Kidney glomerular epithelial cell (primary cell): ENCODE measurements around the gene PSAT1.

Source experiments
- DNase-seq: peaks from one replicate; lab custom pipeline; 2025; lab: John Stamatoyannopoulos, UW

Gene PSAT1

DNA sequence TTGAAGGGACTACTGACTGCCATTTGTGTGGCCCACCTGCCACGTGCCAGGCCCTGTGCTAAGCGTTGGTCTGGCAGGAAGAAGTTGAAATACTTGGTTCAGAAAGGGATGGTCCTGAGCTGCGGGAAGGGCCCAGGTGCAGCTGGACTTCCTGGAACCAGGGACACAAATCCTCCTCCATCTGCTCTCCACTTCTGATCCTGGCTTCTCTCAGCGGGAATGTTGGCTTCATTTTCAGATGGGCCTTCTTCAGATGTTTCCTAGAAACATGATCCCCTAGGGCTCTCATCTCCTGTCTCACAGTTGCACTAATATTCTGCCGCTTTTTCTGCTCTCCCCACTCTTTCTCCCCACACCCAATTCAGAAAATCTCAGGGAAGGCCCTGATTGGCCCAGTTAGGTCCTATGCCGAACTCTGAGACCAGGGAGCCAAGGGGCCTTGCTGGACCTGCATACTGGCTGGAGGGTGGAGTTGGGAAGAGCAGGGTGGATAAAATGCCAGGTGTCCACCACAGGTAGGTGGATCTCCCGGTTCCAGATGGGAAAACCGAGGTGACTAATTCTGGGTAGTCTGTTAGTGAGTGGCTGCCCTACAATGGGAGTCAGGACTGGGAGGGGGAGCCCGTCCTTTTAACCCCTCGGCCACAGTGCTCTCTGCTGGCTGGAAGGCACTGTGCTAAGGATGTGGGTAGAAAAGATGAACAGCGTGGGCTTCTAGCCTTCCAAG, 19.4 kb downstream of the PSAT1 start:
- DNase-seq: no peak

DNA sequence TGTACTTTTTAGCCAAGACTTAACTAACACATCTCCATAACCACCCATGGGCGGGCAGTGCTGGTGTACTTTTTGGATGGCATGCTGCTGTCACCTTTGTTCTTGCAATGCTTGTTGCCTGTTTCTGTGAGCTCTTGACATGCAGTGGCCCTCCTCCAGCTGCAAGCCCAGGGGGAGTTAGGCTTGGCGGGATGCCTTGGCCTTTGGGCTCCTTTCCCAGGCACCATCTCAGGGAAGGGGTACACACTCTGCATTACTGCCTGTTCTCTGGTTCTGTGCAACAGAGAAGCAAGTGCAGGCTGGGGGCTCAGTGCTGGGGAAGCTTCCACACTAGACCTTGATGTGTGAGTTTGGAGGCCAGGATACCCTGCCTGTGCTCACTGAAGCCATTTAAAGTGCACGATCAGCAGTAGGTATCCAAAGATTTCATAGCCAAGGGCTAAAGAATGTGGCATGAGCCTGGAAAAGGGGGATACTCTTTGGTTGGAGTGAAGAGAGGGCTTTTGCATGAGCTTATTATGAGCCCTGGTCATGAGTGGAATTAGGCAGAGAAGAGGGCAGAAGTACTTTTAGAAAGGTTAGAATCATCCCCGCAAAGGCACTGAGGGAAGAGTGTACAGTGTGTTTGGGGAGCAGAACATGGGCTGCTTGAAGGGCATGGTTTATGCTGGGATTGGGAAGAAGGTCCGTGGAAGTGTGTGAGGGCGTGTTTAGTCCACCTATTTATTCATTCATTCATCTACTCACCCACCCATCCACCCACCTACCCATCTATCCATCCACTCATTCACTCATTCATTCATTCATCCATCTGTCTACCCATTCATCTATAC, 22.5 kb downstream of the PSAT1 start:
- DNase-seq: no peak

DNA sequence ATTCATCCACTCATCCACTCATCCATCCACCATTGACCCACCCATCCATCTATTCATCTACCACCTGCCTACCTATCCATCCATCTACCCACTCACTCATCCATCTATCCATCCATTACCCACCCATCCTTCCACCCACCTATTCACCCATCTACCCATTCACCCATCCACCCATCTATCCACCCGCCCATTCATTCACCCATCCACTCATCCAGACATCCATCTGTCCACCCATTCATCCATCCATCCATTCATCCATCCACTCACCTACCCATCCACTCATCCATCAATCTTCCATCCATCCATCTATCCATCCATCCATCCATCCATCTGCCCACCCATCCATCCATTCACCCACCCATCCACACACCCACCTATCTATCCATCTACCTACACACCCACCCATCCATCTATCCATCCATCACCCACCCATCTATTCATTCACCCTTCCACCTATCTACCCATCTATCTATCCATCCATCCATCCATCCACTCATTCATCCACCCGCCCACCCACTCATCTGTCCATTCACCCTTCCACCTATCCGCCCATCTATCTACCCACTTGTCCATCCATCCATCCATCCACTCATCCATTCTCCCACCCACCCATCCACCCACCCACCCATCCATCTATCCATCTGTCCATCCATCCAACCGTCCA, 23.2 kb downstream of the PSAT1 start:
- no peak for DNase-seq

DNA sequence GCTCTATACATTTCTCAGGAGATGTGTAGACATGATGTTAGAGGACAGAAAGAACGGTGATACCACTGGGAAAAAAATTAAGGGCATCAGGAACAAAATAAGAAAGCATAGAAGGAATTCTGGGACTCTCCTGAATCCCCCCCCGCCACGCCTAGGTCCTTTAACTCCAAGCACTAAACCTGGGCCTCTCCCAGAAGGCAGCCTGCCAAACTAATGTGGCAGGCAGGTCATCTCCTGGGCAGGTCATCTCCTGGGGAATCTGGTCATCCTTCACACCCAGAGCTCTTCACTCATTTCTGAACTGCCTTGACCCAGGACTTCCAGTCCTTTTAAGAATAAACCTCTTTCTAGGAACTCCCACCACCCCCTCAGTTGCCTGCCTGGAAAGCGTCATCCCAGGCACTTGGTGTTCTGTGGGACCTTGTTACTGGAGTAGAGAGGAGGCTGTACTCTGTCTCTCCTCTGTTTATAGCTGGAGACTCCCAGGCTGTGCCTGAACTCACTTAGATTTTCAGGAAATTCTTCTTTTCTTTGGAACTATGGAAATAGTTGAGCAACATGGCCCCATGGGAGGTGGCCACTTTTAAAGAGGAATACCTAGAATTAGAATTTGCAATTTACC, 24.1 kb downstream of the PSAT1 start:
- no peak for DNase-seq

DNA sequence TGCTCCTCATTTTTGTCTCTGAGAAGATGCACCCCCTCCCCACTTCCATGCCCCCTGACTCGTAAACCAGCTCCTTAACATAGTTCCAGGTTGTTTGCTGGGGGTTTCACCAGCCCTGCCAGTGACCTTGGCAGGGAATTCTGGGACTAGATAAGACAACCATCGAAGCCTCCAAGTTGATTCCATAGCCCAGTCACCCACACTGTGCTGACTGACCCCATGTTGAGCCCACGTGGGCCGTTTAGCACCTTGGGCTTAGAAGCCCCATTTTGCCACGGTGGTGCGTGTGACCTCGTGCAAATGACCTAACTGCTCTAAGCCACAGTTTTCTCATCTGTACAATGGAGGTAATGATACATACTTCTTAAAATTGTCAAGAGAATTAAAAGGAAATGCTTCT, 24.6 kb downstream of the PSAT1 start:
- DNase-seq: no peak

DNA sequence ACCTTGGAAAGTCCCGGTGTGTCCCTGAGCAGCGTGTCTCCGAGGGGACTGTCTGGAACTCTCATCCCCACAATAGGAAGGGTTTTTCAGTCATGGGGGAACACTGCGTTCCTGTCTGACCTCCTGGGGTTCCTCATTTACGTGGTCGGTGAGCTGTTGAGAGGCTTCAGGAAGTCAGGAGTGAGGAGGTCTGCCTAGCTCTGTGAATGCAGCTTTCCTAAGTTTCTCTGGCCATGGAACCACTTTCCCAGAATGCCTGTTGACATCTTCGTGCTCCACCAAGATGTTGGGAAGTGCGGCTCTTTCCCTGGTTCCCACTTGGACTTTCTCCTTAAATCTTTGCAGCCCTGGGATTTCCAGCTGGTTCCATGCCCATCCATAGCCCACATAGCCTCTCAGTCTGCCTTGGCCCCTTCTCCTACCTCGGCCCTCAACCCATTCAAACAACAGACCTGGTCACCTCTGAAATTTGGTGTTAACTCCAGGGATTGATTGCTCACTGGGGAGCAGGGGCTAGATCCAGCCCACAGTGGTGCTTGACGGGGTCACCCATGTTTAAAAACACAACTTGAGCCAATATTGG, 27.2 kb downstream of the PSAT1 start:
- no peak for DNase-seq

DNA sequence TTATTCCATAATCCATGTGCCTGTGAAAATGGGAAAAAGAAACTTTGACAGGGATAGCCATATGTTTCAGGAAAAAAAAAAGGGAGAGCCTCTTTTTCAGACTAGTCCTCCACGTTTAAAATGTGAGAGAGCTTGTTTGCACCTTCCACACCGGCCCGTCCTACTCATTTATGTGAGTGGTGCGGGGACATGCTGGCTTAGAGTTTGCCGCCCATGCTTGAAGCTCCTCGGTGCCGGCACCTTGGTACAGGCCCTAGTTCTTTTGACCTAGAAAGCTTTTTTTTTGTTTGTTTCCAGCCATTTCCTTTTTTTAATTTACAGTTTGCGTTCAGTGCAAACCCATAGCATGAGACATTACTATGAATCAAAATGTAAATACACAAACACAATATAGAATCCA, 27.8 kb downstream of the PSAT1 start:
- DNase-seq: no peak

DNA sequence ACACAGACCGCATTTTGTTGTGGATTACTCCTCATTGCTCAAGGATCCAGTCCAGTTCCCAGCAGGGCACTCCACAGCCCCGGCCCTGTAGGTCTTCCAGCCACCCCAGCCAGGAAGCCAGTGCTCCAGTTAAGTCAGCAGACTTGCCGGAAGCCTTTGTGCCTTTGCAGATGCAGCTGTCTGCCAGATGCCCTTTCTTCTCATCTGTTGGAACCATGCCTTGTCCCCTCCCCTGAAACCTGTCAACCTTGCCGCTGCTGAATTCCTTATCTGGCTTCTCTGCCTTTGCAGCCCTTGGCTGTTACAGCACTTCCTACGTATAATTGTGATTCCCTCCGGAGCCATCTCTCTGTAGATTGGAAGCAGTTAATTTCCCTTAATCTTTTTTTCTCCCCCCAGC, 28.4 kb downstream of the PSAT1 start:
- DNase-seq: no peak

DNA sequence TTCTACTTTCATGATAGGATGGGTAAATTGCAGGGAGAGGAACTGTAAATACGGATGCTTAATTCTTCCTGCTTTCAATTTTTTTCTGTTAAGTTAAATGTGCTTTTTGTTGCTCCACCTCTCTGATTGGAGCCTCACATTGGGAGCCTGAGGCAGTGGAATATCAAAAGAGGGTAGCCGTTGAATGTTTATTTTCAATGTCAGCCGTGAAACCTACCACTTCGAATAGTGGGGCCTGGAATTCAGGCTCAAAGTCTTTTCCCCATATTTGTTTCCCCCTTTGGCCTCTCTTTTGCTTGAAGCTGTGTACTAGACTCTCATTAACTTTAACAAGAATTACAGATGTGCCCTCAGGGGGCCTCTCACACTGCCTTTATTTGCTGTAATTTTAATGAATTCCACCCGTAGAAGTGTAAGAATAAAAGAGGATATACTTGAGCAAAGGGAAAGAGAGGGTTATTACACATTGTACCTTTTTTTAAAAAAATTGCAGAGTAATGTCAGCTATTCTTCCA, 29.0 kb downstream of the PSAT1 start:
- DNase-seq: no peak

DNA sequence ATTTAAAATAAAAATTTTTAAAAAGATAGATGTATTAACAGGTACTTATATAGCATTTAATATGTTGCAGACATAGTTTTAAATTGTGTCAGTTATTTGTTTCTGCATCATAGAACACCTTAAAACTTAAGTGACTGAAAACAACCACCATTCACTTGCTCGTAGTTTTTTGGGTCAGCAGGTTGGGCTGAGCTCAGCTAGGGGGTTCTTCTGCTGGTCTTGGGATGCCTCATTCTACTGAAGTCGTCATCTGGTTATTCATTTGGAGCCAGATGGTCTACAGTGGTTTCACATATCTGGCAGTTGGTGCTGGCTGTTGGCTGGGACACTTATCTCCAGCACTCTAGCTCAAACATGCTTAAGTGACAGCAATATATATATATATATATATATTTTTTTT, 29.6 kb downstream of the PSAT1 start:
- no peak for DNase-seq

DNA sequence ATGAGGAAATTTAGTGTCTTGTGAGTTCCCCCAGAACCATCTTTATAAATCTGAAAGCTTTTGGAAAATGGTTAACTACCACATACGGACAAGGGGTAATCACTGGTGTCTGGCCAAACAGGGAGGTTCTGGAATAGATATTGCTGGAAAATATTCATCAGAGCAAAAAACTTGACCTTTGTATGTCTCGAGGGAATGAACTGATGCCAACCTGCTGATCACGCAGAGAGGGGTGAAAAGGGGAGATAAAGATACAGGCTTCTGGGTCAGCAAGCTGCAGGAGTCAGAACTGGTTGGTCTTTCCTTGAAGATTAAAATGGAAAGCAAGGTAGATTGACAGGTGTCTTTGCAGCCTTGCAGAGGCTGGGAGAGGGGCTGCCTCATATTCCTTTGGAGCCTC, 35.5 kb downstream of the PSAT1 start:
- DNase-seq: no peak

DNA sequence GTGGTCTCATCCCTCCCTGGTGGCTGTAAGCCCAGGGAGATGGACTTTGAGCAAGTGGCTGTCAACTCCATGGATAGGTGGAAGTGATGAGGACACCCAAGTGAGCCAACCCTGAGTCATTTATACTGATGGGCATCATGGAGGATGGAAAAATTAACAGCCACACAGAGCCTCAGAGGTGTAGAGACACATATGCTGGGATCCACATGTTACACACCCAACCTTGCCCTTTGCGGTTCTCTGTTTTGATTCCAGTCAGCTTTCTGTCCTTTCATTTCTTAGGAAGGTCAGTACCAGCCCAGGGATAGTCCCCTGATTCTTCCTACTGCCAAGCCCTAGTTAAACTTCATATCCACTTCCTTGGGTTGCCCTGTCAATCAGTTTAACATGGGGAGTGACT, 51.9 kb downstream of the PSAT1 start:
- DNase-seq: no peak

DNA sequence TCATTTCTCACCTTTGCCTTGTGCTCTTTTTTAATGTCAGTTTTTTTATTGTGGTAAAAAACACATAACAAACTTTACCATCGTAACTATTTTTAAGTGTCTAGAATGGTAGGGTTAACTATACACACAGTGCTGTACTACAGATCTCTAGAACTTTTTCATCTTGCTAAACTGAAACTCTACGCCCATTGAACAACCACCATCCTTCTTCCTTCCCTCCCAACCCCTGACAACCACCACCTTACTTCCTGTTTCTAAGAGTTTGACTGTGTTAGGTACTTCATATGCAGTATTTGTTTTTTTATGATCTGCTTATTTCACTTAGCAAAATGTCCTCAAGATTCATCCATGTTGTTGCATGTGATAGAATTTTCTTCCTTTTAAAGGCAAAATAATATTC, 54.9 kb downstream of the PSAT1 start:
- DNase-seq: no peak

DNA sequence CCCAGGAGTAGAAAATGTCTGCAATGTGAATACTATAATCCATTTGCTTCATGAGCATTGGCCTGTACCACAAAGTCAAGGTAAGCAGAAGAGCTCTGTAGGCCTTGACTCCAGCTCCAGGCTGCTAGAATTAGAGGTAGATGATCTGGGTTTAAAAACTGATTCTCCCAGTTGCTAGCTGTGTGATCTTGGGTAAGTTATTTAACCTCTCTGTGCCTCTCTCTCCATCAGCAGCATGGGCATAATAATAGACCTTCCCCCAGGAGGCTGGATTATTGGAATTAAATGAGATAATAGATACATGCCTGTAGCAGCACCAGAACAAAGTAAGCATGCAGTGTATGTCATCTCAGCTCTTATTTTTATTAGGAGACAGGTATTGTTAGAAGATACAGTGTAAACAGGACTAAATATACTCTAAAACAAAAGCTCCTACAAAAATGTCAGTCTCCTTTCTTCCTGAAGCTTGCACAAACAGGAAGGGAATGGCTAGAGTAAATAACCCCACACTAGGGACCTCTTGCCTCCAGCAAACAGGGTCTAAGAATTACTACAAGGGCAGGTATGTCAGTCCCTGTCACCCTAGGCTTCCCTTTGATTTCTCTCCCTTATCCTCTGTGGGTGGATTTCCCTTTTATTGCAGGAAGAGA, 57.5 kb downstream of the PSAT1 start:
- no peak for DNase-seq

DNA sequence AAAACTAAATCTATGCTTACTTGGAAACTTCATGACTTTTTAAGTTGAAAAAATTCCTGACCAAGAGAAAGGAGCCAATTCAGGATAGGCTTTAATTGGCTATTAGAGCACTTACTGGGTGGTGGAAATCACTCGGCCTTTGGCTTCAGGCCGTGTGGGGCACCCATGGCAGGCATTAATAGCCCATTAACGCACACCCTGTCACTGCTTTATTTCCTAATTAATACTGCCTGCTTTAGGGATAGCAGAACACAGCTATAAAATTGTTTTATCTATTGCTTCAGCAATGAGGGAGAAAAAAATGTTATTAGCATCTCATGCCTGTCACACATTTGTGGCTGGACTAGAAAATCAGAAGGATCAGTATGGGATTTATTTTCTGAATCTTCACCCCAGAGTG, 58.1 kb downstream of the PSAT1 start:
- no peak for DNase-seq

DNA sequence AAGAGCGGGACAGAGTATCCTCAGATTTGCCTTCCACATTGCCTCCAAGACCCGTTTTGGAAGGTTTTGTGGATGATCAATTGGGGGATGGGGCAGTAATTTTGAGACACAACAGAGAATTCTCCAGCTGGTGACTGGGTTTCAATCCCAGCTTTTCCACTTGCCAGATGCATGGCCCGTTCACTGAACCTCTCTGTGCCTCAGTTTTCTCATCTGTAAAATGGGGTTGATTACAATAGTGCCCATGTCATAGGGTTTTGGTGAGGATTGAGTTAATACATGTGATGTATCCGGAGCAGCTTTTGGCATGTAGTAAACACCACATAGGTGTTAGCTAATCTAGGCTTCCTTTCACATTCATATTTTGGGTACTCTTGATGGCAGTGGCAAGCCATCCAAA, 59.7 kb downstream of the PSAT1 start:
- DNase-seq: no peak

DNA sequence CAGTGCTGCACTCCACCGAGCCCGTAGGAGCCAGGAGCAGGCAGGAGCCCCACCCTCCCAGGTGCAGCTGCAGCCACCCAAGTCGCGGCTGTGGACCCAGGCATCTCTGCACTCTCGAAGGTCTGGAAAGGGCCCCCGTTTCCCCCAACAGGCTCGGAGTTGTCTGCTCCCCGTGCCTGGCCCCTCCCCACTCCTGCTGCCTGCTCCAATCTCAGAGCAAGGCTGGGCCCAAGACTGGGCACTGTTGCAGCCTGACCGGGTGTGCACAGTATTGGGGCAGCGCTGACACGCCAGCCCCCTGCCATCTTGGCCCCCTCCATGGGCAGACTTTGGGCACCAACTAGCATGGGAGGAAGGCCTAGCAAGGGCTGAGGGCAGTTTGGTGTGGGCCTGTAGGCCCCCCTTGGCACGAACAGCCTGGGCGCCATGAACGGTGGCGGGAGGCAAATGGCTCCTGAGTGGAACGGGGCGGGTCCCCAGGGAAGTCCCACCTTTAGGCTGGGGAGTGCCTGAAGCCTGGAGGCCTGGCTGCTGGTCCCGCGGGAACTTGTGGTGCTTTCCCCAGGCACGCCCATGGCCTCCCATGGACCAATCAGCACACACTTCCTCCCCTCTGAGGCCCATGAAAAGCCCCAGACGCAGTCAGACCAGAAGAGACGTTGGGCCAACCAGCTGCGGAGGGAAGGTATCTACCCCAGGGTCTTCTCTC, 60.4 kb downstream of the PSAT1 start:
- DNase-seq: no peak

DNA sequence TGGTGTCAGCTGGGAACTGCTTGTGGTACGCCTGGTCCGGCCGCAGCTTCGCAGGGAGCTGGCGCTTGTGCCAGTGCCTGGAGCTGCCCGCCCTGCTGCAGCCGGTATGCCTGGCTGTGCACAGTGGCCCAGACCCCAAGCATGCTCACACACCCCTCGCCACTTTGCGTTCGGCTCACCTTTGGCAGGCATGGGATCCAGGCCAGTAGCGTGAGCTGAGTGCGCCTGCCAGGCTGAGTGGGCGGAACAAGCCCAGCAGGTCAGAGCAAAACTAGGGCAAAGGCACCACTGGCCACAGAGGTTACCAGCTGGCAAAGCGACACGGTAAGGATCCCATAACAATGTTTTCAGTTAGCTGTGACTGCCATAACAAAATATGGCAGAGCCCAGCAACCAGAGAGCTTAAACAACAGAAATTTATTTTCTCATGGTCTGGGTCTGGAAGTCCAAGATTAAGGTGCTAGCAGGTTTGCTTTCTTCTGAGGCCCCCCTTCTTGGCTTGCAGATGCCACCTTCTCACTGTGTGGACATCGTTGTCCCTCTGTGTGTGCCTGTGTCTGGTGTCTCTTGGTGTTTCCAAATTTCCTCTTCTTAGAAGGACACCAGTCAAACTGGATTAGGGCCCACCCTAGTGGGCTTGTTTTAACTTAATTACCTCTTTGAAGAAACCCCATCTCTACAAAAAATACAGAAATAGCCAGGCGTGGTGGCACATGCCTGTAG, 61.6 kb downstream of the PSAT1 start:
- no peak for DNase-seq

DNA sequence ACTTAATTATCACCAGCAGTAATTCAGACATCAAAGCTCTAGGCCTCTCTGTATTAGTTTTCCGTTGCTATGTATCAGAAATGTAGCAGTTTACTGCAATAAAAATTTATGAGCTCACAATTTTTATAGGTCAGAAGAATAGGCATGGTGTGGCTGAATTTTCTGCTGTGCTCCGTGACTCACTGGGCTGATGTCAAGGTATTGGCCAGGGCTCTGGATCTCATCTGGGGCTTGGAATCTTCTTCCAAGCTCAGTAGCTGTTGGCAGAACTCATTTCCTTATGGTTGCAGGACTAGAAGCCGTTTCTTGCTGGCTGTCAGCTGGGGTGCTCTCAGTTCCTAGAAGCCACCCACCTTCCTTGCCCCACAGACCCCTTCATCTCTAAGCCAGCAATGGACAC, 66.3 kb downstream of the PSAT1 start:
- no peak for DNase-seq
